Ectodermal cell (in vitro differentiated cells): ENCODE results near the gene MT1A.

ENCODE experiments used
- H3K27ac ChIP-seq: 2 replicates; pipeline ENCODE4 v1.7.0; 2013; ENCODE audit warnings: mild to moderate bottlenecking, low read depth, low read length; ENCODE audit not compliant: insufficient read depth, poor library complexity, severe bottlenecking
- H3K27me3 ChIP-seq: 2 replicates; pipeline ENCODE4 v1.7.0; 2013; ENCODE audit warnings: mild to moderate bottlenecking, low read length; ENCODE audit not compliant: insufficient read depth, control insufficient read depth, poor library complexity, severe bottlenecking
- H3K36me3 ChIP-seq: one replicate; pipeline ENCODE4 v1.7.0; 2013; ENCODE audit warnings: low read length; ENCODE audit not compliant: control insufficient read depth, insufficient read depth
- H3K4me1 ChIP-seq: one replicate; pipeline ENCODE4 v1.7.0; 2013; ENCODE audit warnings: low read length; ENCODE audit not compliant: control insufficient read depth, insufficient read depth
- H3K4me3 ChIP-seq: 2 replicates; pipeline ENCODE4 v1.7.0; 2013; ENCODE audit warnings: low read depth, low read length, control low read depth; ENCODE audit not compliant: insufficient read depth
- H3K9me3 ChIP-seq: 2 replicates; pipeline ENCODE4 v1.7.0; 2013; ENCODE audit warnings: mild to moderate bottlenecking, low read length, moderate library complexity; ENCODE audit not compliant: control insufficient read depth
- WGBS, 2 experiments: methylation state at CpG; one replicate each; pipeline ENCODE4 v1.1.7; 2013; ENCODE audit warnings: missing lambda C conversion rate in 2 of 2; 5-methylcytosine and 5-hydroxymethylcytosine counted together

MT1A gene

DNA sequence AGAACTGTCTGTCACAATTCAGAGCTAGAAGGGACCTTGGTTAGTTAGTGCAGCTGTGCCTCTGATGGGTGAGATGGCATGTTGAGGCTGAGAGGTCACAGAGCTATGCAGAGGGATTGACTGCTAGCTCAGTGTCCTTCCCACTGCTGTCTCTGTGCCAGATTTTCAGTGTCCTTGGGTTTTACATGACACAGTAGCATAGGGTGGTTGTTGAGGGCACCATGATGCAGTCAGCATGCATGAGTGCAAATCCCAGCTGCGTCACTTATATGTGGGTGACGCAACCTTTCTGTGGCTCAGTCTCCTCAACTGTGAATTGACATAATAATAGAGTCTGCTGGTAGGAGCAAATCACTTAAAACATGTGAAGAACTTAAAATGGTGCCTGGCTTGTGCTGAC lies 2.7 kb downstream of the MT1A start:
- Histone ChIP-seq H3K9me3 (no peaks in the 10 kb centered on the region), H3K4me1 (peaks cover 7% of the 10 kb centered on the region), H3K27ac (no peak overlapping the region), H3K36me3 (no peaks in the 10 kb centered on the region), H3K27me3 (peaks cover 100% of the 10 kb centered on the region), H3K4me3 (no peak overlapping the region)
- WGBS, 2 experiments = 84 to 85% methylated on average over 2 of the region's 2 CpGs

DNA sequence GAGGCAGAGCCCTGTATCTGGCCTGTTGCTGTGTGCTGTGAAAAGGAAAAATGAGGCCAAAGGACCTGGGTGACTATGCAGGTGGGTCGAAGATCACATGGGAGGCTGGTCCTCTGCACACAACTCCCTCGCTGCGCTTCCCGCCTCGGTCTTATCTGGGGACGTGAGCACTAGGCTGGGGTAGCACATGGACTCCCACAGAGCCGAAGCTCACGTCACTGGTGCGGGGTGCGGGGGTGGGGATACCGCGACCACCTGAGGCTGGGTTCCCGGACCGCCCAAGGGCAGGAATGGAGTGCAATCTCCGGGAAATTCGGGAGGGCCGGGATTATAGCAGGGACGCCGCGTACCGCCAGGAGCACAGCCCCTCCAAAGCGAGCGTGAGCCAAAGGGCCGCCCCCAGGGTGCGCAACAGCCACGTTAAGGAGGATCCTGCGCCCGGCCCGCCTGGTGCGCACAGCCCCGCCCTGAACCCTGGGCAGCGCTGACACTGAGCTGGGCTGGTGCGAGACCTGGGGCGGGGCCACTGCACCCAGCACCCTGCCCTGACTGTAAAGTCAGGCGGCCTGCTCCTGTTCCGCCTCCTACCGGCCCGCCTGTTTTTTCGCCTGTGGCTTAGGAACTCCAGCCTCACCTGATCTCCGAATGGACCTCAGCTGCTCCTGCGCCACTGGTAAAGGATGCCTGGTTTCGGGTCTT lies 4.8 kb downstream of the MT1A start:
- Histone ChIP-seq H3K4me3 (no peak overlapping the region), H3K36me3 (no peaks in the 10 kb centered on the region), H3K27me3 (peaks cover 100% of the 10 kb centered on the region), H3K27ac (no peak overlapping the region), H3K4me1 (peaks cover 7% of the 10 kb centered on the region), H3K9me3 (no peaks in the 10 kb centered on the region)
- WGBS, 2 experiments = 5 to 6% methylated on average over 42 of the region's 42 CpGs

DNA sequence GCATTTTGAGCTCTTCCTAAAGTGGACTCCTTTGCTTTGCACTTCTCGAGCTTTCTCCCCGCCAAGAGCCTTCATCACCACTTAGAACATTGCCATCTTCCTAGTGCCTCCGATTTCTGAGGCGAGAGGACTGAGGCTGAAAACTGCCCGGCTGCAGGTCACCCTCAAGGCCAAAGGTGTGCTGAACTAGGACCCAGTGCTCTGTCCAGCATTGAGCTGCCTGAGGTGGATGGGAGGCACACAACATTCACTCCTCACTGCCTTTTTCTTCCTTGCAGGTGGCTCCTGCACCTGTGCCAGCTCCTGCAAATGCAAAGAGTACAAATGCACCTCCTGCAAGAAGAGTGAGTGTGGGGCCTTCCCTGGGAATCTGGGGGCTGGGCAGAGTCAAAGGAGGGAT lies 5.4 kb downstream of the MT1A start:
- H3K4me3 ChIP-seq = no peak overlapping the region

DNA sequence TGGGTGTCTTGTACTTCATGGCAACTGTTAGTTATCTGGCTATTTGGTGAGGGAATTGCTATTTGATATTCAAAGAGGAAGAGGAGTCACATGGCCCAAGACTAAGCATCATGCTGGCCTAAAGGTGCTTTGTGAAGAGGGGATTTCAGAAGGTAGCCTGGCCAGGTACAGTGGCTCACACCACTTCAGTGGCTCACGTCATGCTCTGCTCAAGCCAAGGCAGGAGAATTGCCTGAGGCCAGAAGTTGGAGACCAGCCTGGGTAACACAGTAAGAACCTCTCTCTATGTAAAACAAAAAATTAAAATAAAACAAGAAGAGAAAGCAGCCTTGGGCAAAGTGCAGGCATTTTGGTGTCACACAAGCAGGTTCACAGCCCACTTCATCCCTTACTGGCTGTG lies 6.8 kb downstream of the MT1A start:
- Histone ChIP-seq H3K27ac (no peak overlapping the region), H3K9me3 (no peaks in the 10 kb centered on the region), H3K4me1 (peaks cover 7% of the 10 kb centered on the region), H3K4me3 (no peak overlapping the region), H3K27me3 (peaks cover 99% of the 10 kb centered on the region), H3K36me3 (no peaks in the 10 kb centered on the region)
- 65 to 85% methylated on average over 1 of the region's 1 CpG for WGBS, 2 experiments

More for the DNA sequence above, 5.4 kb downstream of the MT1A start:
- peaks cover 7% of the 10 kb centered on the region for H3K4me1 ChIP-seq
- WGBS, 2 experiments = 59 to 66% methylated on average over 5 of the region's 5 CpGs
- no peak overlapping the region for H3K27ac ChIP-seq
- H3K9me3 ChIP-seq = no peaks in the 10 kb centered on the region
- peaks cover 100% of the 10 kb centered on the region for H3K27me3 ChIP-seq
- no peaks in the 10 kb centered on the region for H3K36me3 ChIP-seq

DNA sequence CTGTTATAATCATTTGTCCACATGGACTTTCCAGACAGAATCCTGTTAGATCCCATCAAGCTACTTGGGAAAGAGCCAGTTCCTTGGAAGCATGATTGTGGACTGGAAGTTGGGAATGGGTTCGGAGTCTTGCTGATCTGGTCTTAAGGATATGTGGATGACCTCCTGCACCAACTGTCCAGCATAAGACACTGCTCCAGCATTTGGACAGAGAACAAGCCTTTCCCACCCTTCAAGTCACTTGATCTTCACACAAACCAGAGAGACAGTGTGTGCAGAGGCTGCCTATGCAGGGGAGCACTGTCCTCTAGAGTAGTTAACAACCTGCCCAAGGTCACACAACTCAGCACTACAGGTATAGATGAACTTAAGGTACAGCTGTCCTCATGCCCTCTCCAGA lies 7.4 kb downstream of the MT1A start:
- Histone ChIP-seq H3K27me3 (peaks cover 94% of the 10 kb centered on the region), H3K4me1 (peaks cover 7% of the 10 kb centered on the region), H3K36me3 (no peaks in the 10 kb centered on the region), H3K4me3 (no peak overlapping the region), H3K9me3 (no peaks in the 10 kb centered on the region), H3K27ac (no peak overlapping the region)
- WGBS, 2 experiments = 0% methylated on average over 1 of the region's 1 CpG

DNA sequence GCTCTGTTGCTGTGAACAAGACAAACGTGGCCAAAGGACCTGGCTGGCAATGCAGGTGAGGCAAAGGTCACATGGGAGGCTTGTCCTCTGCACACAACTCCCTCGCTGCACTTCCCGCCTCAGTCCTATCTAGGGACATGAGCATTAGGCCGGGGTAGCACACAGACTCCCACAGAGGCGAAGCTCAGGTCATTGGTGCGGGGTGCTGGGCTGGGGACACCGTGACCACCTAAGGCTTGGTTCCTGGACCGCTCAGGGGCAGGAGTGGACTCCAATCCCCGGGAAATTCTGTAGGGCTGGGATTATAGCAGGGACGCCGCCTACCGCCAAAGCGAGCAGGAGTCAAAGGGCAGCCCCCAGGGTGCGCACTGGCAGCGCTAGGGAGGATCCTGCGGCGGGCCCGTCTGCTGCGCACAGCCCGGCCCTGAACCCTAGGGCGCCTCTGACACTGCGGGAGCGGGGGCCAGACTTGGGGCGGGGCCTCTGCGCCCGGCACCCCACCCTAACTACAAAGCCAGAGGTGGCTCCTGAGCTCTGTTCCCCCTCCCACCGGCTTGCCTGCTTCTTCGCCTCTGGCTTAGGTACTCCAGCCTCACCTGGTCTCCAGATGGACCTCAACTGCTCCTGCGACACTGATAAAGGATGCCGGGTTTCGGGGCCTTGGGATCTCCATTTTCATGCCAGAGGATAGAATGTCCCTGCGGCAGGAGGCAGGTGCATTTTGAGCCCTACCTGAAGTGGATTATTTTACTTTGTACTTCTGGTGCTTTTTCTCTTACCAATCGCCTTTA lies 9.4 kb downstream of the MT1A start:
- H3K27ac ChIP-seq = no peak overlapping the region
- 48 to 52% methylated on average over 33 of the region's 33 CpGs for WGBS, 2 experiments
- no peaks in the 10 kb centered on the region for H3K36me3 ChIP-seq
- H3K4me3 ChIP-seq = no peak overlapping the region
- H3K27me3 ChIP-seq = peaks cover 83% of the 10 kb centered on the region
- no peaks in the 10 kb centered on the region for H3K9me3 ChIP-seq
- peaks cover 7% of the 10 kb centered on the region for H3K4me1 ChIP-seq

DNA sequence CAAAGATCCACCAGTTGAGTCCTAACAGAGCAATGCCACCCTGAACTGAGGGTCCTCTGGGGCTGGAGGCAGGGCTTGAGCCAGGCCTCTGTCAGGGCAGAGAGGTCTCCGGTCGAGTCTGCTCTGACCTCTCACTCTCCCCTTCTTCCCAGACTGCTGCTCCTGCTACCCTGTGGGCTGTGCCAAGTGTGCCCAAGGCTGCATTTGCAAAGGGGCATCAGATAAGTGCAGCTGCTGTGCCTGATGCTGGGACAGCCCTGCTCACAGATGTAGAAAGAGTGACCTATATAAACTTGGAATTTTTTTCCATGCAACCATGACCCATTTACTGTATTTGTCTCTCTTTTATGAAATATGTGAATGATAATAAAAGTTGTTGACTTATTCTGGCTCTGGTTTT lies 10.8 kb downstream of the MT1A start:
- Histone ChIP-seq H3K27me3 (peaks cover 72% of the 10 kb centered on the region), H3K4me3 (no peak overlapping the region), H3K27ac (no peak overlapping the region), H3K36me3 (no peaks in the 10 kb centered on the region), H3K9me3 (no peaks in the 10 kb centered on the region), H3K4me1 (no peaks in the 10 kb centered on the region)
- 90 to 93% methylated on average over 2 of the region's 2 CpGs for WGBS, 2 experiments

DNA sequence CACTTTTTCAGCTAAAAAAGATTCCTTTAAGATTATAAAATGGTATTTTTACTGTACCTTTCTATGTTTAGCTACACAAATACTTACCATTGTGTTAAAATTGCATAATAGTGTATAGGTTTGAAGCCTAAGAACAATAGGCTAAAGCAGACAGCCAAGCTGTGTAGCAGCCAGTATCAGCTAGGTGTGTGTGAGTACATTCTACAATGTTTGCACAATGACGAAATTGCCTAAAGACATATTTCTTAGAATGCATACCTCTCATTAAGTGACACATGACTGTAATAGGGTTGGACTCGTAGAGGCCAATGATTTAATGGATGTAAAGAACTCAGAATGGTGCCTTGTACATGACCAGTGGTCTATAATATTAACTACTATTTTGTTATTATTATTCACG lies 11.4 kb downstream of the MT1A start:
- Histone ChIP-seq H3K27me3 (peaks cover 67% of the 10 kb centered on the region), H3K27ac (no peak overlapping the region), H3K36me3 (no peaks in the 10 kb centered on the region), H3K9me3 (no peaks in the 10 kb centered on the region), H3K4me1 (no peaks in the 10 kb centered on the region), H3K4me3 (no peak overlapping the region)
- 87 to 91% methylated on average over 2 to 3 of the region's 3 CpGs for WGBS, 2 experiments

DNA sequence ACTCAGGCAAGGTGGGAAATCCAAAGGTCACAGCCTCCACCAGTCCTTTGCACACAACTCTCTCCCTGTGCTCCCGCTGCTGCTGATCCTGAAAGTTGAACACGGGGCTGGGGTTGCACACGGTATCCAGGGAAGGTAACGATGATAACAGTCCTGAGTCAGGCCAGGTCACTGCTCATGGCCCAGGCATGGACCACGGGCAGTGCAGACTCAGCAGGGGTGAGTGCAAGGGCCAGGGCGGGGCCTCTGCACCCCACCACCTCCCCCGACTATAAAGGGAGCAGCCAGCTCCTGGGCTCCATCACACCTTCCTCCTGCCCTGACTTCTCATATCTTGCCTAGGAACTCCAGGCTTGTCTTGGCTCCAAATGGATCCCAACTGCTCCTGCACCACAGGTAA lies 13.1 kb downstream of the MT1A start, which contains the start of gene MT1B:
Gene MT1B, plus strand, starts transcription at position 301 of the 400 bp plus-strand sequence. Its CDS starts 68 bp downstream, at position 369.
- no peak within 1 kb of the TSS for H3K4me3 ChIP-seq
- H3K4me1 ChIP-seq = no peaks in the 10 kb centered on the region
- no peaks in the 10 kb centered on the region for H3K9me3 ChIP-seq
- no peak within 1 kb of the TSS for H3K27ac ChIP-seq
- H3K27me3 ChIP-seq = peaks cover 60% of the 10 kb centered on the region
- 79 to 88% methylated on average over 7 of the region's 7 CpGs for WGBS, 2 experiments
- no peaks in the 10 kb centered on the region for H3K36me3 ChIP-seq

DNA sequence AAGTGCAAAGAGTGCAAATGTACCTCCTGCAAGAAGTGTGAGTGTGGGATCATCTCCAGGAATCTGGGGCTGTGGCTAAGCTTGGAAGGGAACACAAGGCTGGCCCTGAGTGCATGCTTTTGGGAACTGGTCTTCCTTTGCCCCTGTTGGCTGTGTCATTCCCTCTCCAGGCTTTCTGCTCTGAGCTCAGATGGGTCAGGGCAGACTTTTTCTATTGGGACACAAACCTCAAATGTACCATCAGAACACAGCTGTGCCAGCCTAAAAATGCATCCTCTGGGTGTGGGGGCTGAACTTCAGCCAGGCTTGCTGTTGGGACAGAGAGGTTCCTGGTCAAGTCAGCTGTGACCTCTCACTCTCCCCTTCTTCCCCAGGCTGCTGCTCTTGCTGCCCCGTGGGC lies 14.1 kb downstream of the MT1A start:
- no peaks in the 10 kb centered on the region for H3K36me3 ChIP-seq
- no peaks in the 10 kb centered on the region for H3K4me1 ChIP-seq
- 83% methylated on average over 1 of the region's 1 CpG for WGBS, 2 experiments
- no peaks in the 10 kb centered on the region for H3K9me3 ChIP-seq
- H3K27me3 ChIP-seq = peaks cover 60% of the 10 kb centered on the region
- no peak overlapping the region for H3K4me3 ChIP-seq
- H3K27ac ChIP-seq = no peak overlapping the region
